Left kidney (tissue), 2 donors: ENCODE measurements around the gene CBLIF. TPM values are rescaled to one million over a fixed set of nuclear protein-coding genes. Genes with fewer than 3 reads are reported as not detected.
"Not testable (repeated sequence)": the region's sequence is repeated elsewhere in the genome, so short reads cannot be mapped to it uniquely, and the experiment has no call there.

ENCODE experiments used
- DNase-seq: peaks from one replicate; pipeline ENCODE4 v3.0.0-alpha.2; 2013
- polyA plus RNA-seq: library from polyadenylated mRNA; unstranded; fragments of 120-200 nt; gene quantifications from one replicate; pipeline ENCODE4 v1.2.1, GENCODE V29; 2013; ENCODE audit not compliant: insufficient read length

CBLIF gene
- polyA plus RNA-seq, 1 donor = 0.20 TPM

GRCh38 chr11:59794417-59794816 lies 50.9 kb downstream of the CBLIF start:
- DNase-seq = no peak

- no peak for DNase-seq
Observed at GRCh38 chr11:59792507-59792906, 52.8 kb downstream of the CBLIF start.

- DNase-seq = no peak
Observed at GRCh38 chr11:59791639-59792038, 53.7 kb downstream of the CBLIF start.

GRCh38 chr11:59787816-59788215 lies 57.5 kb downstream of the CBLIF start:
- no peak for DNase-seq

- no peak for DNase-seq
Observed at GRCh38 chr11:59787255-59787588, 58.1 kb downstream of the CBLIF start.

- DNase-seq = no peak
Observed at GRCh38 chr11:59785818-59786217, 59.5 kb downstream of the CBLIF start.

- DNase-seq = not testable (repeated sequence)
Observed at GRCh38 chr11:59784441-59784840, 60.9 kb downstream of the CBLIF start.

- no peak for DNase-seq
Observed at GRCh38 chr11:59783632-59784090, 61.6 kb downstream of the CBLIF start.

GRCh38 chr11:59782080-59782479 lies 63.2 kb downstream of the CBLIF start:
- DNase-seq = no peak

GRCh38 chr11:59779487-59779886 lies 65.8 kb downstream of the CBLIF start:
- no peak for DNase-seq

Other genes starting within 250 kb of the CBLIF start
- gene OSBP, start 229.7 kb downstream of the CBLIF start, polyA plus RNA-seq = 61.6 TPM
- gene PATL1, start 176.5 kb downstream of the CBLIF start, polyA plus RNA-seq = 55.0 TPM
- not detected for gene OR10V1, start 131.7 kb downstream of the CBLIF start, polyA plus RNA-seq
- gene STX3, start 90.1 kb downstream of the CBLIF start, polyA plus RNA-seq = 78.8 TPM
- 60.4 TPM for gene MRPL16, start 34.7 kb downstream of the CBLIF start, polyA plus RNA-seq
- not detected for gene TCN1, start 21.0 kb upstream of the CBLIF start, polyA plus RNA-seq
- not detected for gene OOSP3, start 33.3 kb upstream of the CBLIF start, polyA plus RNA-seq
- gene OOSP1, start 92.9 kb upstream of the CBLIF start, polyA plus RNA-seq = 0.35 TPM
- gene OOSP4A, start 118.5 kb upstream of the CBLIF start, polyA plus RNA-seq = 0.33 TPM
- not detected for gene OOSP4B, start 171.7 kb upstream of the CBLIF start, polyA plus RNA-seq
- gene OOSP2, start 194.9 kb upstream of the CBLIF start, polyA plus RNA-seq = not detected
- gene MS4A3, start 211.2 kb upstream of the CBLIF start, polyA plus RNA-seq = 0.52 TPM
- 0.07 TPM for gene MS4A2, start 243.2 kb upstream of the CBLIF start, polyA plus RNA-seq